Skeletal muscle cell (primary cell): ENCODE results near the gene ILK.

Experiments used
- DNase-seq: peaks from one replicate; pipeline ENCODE4 v3.0.0-alpha.2; 2010; ENCODE audit warnings: low read depth
- H3K4me3 ChIP-seq: 2 replicates; pipeline ENCODE4 v1.5.1; 2011; ENCODE audit warnings: low read depth, mild to moderate bottlenecking, control low read depth, low read length, moderate library complexity

The ILK gene

GRCh38 chr11:6648501-6648900, 44.9 kb downstream of the ILK start:
- H3K4me3 ChIP-seq, result no peak overlapping the region
- DNase-seq, result no peak

- H3K4me3 ChIP-seq, result no peak overlapping the region
- DNase-seq, result no peak
Observed at GRCh38 chr11:6650104-6650503, 46.5 kb downstream of the ILK start.

- DNase-seq, result no peak
- H3K4me3 ChIP-seq, result no peak overlapping the region
Observed at GRCh38 chr11:6650980-6651379, 47.4 kb downstream of the ILK start.

- DNase-seq, result no peak
Observed at GRCh38 chr11:6652182-6652581, 48.6 kb downstream of the ILK start.

GRCh38 chr11:6653097-6653496, 49.5 kb downstream of the ILK start:
- DNase-seq, result no peak
- no peak overlapping the region for H3K4me3 ChIP-seq

More at GRCh38 chr11:6652182-6652581, 48.6 kb downstream of the ILK start:
- H3K4me3 ChIP-seq, result no peak overlapping the region

- DNase-seq, result no peak
- H3K4me3 ChIP-seq, result no peak overlapping the region
Observed at GRCh38 chr11:6653656-6654055, 50.1 kb downstream of the ILK start.

GRCh38 chr11:6654281-6655019, 50.9 kb downstream of the ILK start:
- DNase-seq, result no peak
- H3K4me3 ChIP-seq, result peak overlapping the region; percentile 39

- H3K4me3 ChIP-seq, result peak overlapping the region; percentile 39
Observed at GRCh38 chr11:6655020-6655789, 51.6 kb downstream of the ILK start.

GRCh38 chr11:6655790-6656583, 52.4 kb downstream of the ILK start, which contains the start of gene DCHS1:
TSS of gene DCHS1 (minus strand) at chr11:6655809. CDS start at chr11:6641613, 14,196 bp downstream.
- H3K4me3 ChIP-seq, result peak within 1 kb of the TSS; percentile 44
- DNase-seq, result no peak

More at GRCh38 chr11:6655020-6655789, 51.6 kb downstream of the ILK start:
- no peak for DNase-seq

- H3K4me3 ChIP-seq, result peak overlapping the region; percentile 44
- DNase-seq, result no peak
Observed at GRCh38 chr11:6656584-6656915, 53.0 kb downstream of the ILK start.

- no peak for DNase-seq
- no peak overlapping the region for H3K4me3 ChIP-seq
Observed at GRCh38 chr11:6656936-6657335, 53.4 kb downstream of the ILK start.

GRCh38 chr11:6657346-6657745, 53.8 kb downstream of the ILK start:
- H3K4me3 ChIP-seq, result no peak overlapping the region
- DNase-seq, result no peak

- H3K4me3 ChIP-seq, result no peak overlapping the region
- no peak for DNase-seq
Observed at GRCh38 chr11:6658647-6659046, 55.1 kb downstream of the ILK start.
